ENCODE measurements around the gene SLC35F4.
"Not testable (repeated sequence)": the region's sequence is repeated elsewhere in the genome, so short reads cannot be mapped to it uniquely, and the experiment has no call there.

The SLC35F4 gene

DNA sequence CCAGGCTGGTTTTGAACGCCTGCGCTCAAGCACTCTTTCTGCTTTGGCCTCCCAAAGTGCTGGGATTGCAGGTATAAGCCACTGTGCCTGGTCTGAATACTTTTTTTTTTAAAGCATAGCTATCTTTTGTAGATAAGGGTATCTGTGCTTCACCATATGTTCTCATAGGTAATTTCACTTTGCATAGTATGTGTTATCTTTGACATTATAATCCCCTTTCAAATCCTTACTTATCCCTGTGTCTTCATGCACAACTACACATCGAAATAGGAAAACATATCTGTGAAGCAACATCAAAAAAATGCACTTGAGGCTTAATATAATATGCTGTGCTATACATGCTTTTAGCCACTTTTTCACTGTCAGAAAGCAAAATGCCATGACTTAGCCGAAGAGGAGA is 94.1 kb downstream of the SLC35F4 start:
- DNase-seq: no peak

DNA sequence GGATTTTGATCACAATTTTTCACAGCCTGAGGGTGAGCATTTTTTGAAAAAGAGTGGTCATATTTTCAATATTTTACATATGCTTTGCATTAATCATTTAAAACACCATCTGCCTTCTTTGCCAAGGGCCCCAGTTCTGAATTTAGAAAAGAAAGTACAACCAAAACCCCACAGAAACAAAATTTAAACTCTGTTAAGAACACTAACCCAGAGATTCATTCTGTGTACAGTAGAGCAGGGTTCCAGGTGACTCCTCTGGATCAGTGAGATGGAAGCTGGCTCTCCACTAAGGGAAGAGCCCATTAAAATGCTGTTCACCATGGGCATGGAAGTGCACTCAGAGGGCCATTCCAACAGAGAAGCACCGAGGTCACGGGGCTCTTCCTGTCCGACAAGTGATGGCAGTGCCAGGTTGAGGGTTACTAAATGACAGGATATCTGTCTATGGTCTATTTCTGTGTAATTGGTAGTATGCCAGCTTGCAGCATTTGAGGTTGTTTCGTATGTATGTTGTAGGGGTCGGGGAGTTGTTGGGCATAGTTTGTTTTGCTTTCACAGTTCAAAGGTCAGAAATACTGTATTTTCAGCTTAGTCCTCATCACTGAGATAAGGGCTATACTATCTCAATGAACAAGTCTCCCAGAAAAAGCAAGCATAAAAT is 95.9 kb downstream of the SLC35F4 start:
- DNase-seq: no peak

GRCh38 chr14:57761800-57762199 is 104.1 kb downstream of the SLC35F4 start:
- DNase-seq: no peak

DNA sequence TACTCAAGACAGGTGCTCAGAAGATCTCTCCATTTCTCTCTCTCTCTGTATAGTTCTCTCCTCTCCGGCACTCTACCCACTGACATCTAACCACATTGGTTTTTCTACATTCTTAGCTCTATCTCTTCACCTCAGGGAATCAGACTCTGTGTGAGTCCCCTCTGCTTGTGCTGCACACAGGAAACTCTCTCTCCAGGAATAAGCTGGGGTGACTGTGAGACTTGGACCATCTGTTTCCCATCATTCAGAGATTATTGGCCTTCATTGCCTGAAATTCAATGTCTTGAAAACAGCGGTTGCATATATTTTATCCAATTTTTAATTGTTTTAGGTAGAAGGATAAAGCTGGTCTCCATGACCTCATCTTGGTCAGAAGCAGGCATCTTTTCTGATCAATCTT is 105.0 kb downstream of the SLC35F4 start:
- DNase-seq: no peak

GRCh38 chr14:57755018-57755521 is 110.8 kb downstream of the SLC35F4 start:
- DNase-seq: no peak

GRCh38 chr14:57754527-57754926 is 111.4 kb downstream of the SLC35F4 start:
- DNase-seq: no peak

- no peak for DNase-seq
These were observed 112.1 kb downstream of the SLC35F4 start for GRCh38 chr14:57753821-57754220.

DNA sequence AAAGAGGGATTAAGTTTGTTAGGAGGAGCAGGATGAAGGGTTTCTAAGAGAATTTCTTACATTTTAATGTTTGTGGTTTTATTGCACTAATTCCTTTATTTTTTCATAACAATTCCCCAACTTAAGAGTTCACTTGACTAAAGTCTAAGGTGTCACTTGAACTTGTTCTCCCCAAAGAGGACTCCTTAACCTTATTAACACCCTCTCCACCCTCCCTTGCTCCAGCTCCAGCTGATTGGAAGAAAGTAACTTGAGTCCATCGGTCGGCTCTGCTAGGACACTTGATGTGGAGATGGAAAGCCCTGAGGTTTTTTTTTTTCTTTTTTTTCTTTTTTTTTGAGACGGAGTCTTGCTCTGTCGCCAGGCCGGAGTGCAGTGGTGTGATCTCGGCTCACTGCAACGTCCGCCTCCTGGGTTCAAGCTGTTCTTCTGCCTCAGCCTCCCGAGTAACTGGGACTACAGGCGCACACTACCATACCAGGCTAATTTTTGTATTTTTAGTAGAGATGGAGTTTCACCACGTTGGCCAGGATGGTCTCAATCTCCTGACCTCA is 113.7 kb downstream of the SLC35F4 start:
- not testable (repeated sequence) for DNase-seq

- no peak for DNase-seq
These were observed 114.5 kb downstream of the SLC35F4 start for GRCh38 chr14:57751400-57751799.

GRCh38 chr14:57749267-57749666 is 116.6 kb downstream of the SLC35F4 start:
- DNase-seq: no peak

GRCh38 chr14:57748279-57748678 is 117.6 kb downstream of the SLC35F4 start:
- DNase-seq: no peak

- no peak for DNase-seq
These were observed 118.9 kb downstream of the SLC35F4 start for GRCh38 chr14:57747036-57747435.

- no peak for DNase-seq
These were observed 119.3 kb downstream of the SLC35F4 start for GRCh38 chr14:57746563-57746962.

DNA sequence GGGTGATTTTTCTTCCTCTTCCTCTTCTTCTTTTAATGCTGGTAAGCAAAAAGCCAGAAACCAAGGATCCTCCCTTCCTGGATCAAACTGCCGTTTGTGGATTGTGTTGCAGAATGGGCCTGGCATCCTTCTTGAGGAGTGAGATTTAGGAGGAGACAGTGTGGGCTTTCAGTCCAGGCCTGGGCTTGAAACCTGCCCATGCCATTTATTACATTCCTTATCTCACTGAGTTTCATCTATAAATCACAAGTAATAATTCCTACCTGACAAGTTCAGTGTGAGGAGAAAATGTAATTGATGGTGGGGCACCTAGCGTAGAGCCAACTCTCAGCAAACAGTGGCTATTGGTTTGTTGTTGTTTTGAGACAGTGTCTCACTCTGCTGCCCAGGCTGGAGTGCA is 126.4 kb downstream of the SLC35F4 start:
- no peak for DNase-seq

DNA sequence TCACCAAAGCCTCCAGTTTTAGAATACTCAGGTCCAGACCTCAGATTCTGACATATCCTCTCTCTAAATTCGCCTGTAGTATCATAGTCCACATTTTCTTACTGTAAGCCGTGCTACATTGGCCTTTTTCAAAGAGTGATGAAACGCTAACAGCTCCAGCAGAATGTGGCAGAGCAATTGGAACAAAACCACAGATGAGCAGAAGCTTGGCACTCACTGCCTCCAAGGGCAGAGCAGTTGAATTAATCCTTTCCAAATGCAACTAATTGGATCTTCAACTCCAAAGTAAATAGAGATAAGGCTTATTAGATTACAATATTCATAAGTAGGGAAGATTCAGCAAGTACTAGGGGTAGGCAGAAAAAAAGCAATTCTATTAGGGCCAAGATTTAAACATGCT is 128.3 kb downstream of the SLC35F4 start:
- DNase-seq: no peak

DNA sequence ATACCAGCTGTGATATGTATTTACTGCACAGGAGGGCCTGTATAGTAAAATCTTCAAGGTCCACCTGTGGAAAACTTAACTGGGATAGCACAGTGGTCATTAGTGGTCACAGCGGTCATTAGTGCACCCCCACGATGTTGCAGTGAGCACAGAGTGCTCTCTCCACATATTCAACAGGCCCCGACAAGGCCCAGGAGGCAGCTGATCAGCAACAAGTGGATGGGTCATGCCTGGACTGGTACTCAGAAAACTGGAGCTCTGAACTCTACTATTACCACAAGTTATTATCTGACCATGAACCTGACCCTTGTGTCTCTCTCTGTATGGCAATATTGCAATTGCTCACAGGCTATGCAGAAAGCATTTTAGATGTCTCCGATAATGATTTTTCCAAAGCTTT is 129.5 kb downstream of the SLC35F4 start:
- no peak for DNase-seq

GRCh38 chr14:57735276-57735675 is 130.6 kb downstream of the SLC35F4 start:
- no peak for DNase-seq

GRCh38 chr14:57732463-57733285 is 133.2 kb downstream of the SLC35F4 start:
- no peak for DNase-seq

GRCh38 chr14:57729208-57730187 is 136.4 kb downstream of the SLC35F4 start:
- DNase-seq: no peak

DNA sequence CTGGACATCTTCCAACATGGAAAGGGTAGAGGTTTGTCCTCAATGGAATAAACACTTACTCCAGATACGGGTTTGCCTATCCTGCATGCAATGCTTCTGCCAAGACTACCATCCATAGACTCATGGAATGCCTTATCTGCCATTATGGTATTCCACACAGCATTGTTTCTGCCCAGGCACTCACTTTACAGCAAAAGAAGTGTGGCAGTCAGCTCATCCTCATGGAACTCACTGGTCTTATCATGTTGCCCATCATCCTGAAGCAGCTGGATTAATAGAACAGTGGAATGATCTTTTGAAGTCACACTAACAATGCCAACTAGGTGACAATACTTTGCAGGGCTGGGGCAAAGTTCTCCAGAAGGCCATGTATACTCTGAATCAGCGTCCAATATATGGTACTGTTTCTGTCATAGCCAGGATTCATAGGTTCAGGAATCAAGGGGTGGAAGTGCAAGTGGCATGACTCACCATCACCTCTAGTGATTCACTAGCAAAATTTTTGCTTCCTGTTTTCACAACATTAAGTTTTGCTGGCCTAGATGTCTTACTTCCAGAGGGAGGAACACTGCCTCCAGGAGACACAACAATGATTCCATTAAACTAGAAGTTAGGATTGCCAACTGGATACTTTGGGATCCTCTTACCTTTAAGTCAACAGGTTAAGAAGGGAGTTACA is 140.4 kb downstream of the SLC35F4 start:
- DNase-seq: no peak

GRCh38 chr14:57722141-57722540 is 143.8 kb downstream of the SLC35F4 start:
- DNase-seq: not testable (repeated sequence)

- no peak for DNase-seq
These were observed 151.4 kb downstream of the SLC35F4 start for GRCh38 chr14:57714487-57714931.

Measured in stimulated activated CD4-positive, alpha-beta T cell treated with anti-CD3 and anti-CD28 coated beads, Interleukin-12 subunit alpha, Interleukin-12 subunit beta, amount 100 ng/mL, for 4 hours (primary cell).